Muscle layer of duodenum (tissue), 2 donors: Measurements from ENCODE around the gene SCMH1.

Experiments used
- H3K27ac ChIP-seq: one replicate; pipeline ENCODE4 v1.7.0; 2013; ENCODE audit warnings: mild to moderate bottlenecking, low read length
- H3K27me3 ChIP-seq: one replicate; pipeline ENCODE4 v1.7.0; 2013; ENCODE audit warnings: low read depth, mild to moderate bottlenecking, control low read depth, low read length
- H3K36me3 ChIP-seq, 2 donors: one replicate each; pipeline ENCODE4 v1.7.0; 2013; ENCODE audit warnings: low read length in 2 of 2, control low read depth in 1 of 2, mild to moderate bottlenecking in 1 of 2; ENCODE audit not compliant: insufficient read depth in 2 of 2, control insufficient read depth in 1 of 2
- H3K4me1 ChIP-seq, 2 donors: one replicate each; pipeline ENCODE4 v1.7.0; 2013; ENCODE audit warnings: low read length in 2 of 2, mild to moderate bottlenecking in 2 of 2, control low read depth in 1 of 2, moderate library complexity in 1 of 2; ENCODE audit not compliant: insufficient read depth in 2 of 2, control insufficient read depth in 1 of 2
- H3K4me3 ChIP-seq, 2 donors: one replicate each; pipeline ENCODE4 v1.7.0; 2013; ENCODE audit warnings: low read length in 2 of 2, low read depth in 1 of 2, mild to moderate bottlenecking in 1 of 2
- H3K9me3 ChIP-seq, 2 donors: one replicate each; pipeline ENCODE4 v1.7.0; 2013; ENCODE audit warnings: low read length in 2 of 2, control low read depth in 1 of 2, mild to moderate bottlenecking in 1 of 2; ENCODE audit not compliant: control insufficient read depth in 1 of 2
- donor health status: healthy.

Gene SCMH1

GRCh38 chr1:41013796-41014195 is 228.3 kb downstream of the SCMH1 start:
- Histone ChIP-seq H3K27me3 (no peaks in the 10 kb centered on the region), H3K36me3 (peaks cover 38 to 52% of the 10 kb centered on the region in 2 donors), H3K9me3 (no peaks in the 10 kb centered on the region), H3K4me3 (no peak overlapping the region), H3K4me1 (peaks cover 0 to 8% of the 10 kb centered on the region in 2 donors), H3K27ac (no peak overlapping the region)

GRCh38 chr1:41013024-41013423 is 229.1 kb downstream of the SCMH1 start:
- Histone ChIP-seq H3K27ac (no peak overlapping the region), H3K9me3 (no peaks in the 10 kb centered on the region), H3K27me3 (no peaks in the 10 kb centered on the region), H3K4me1 (peaks cover 0 to 8% of the 10 kb centered on the region in 2 donors), H3K36me3 (peaks cover 45 to 54% of the 10 kb centered on the region in 2 donors), H3K4me3 (no peak overlapping the region)

- Histone ChIP-seq H3K36me3 (peaks cover 67 to 69% of the 10 kb centered on the region in 2 donors), H3K27ac (no peak overlapping the region), H3K4me1 (peaks cover 0 to 3% of the 10 kb centered on the region in 2 donors), H3K27me3 (no peaks in the 10 kb centered on the region), H3K9me3 (no peaks in the 10 kb centered on the region), H3K4me3 (no peak overlapping the region)
Measured at GRCh38 chr1:41010345-41010744, 231.8 kb downstream of the SCMH1 start.

- Histone ChIP-seq H3K36me3 (peaks cover 67 to 69% of the 10 kb centered on the region in 2 donors), H3K9me3 (no peaks in the 10 kb centered on the region), H3K4me1 (no peaks in the 10 kb centered on the region), H3K27me3 (no peaks in the 10 kb centered on the region), H3K27ac (no peak overlapping the region), H3K4me3 (no peak overlapping the region)
Measured at GRCh38 chr1:41009466-41009865, 232.6 kb downstream of the SCMH1 start.

GRCh38 chr1:41006942-41007865 is 234.9 kb downstream of the SCMH1 start:
- Histone ChIP-seq H3K9me3 (no peaks in the 10 kb centered on the region), H3K36me3 (peaks cover 66 to 67% of the 10 kb centered on the region in 2 donors), H3K27ac (no peak overlapping the region), H3K27me3 (no peaks in the 10 kb centered on the region), H3K4me3 (no peak overlapping the region), H3K4me1 (peaks cover 11 to 18% of the 10 kb centered on the region in 2 donors)

- Histone ChIP-seq H3K36me3 (peaks cover 60 to 65% of the 10 kb centered on the region in 2 donors), H3K9me3 (no peaks in the 10 kb centered on the region), H3K4me3 (no peak overlapping the region), H3K27ac (no peak overlapping the region), H3K4me1 (peaks cover 11 to 22% of the 10 kb centered on the region in 2 donors), H3K27me3 (no peaks in the 10 kb centered on the region)
Measured at GRCh38 chr1:41005876-41006275, 236.2 kb downstream of the SCMH1 start.

GRCh38 chr1:41003640-41004220 is 238.4 kb downstream of the SCMH1 start:
- no peaks in the 10 kb centered on the region for H3K27me3 ChIP-seq
- H3K27ac ChIP-seq: no peak overlapping the region
- H3K36me3 ChIP-seq: peaks cover 49 to 54% of the 10 kb centered on the region in 2 donors

GRCh38 chr1:41003127-41003639 is 238.9 kb downstream of the SCMH1 start:
- H3K27ac ChIP-seq: no peak overlapping the region
- H3K4me3 ChIP-seq: no peak overlapping the region
- H3K36me3 ChIP-seq: peaks cover 47 to 55% of the 10 kb centered on the region in 2 donors
- peaks cover 11 to 22% of the 10 kb centered on the region in 2 donors for H3K4me1 ChIP-seq
- H3K9me3 ChIP-seq: no peaks in the 10 kb centered on the region
- no peaks in the 10 kb centered on the region for H3K27me3 ChIP-seq

More at GRCh38 chr1:41003640-41004220, 238.4 kb downstream of the SCMH1 start:
- Histone ChIP-seq H3K9me3 (no peaks in the 10 kb centered on the region), H3K4me3 (no peak overlapping the region), H3K4me1 (peaks cover 11 to 22% of the 10 kb centered on the region in 2 donors)

GRCh38 chr1:40998668-40999067 is 243.4 kb downstream of the SCMH1 start:
- Histone ChIP-seq H3K36me3 (peaks cover 41 to 51% of the 10 kb centered on the region in 2 donors), H3K4me1 (peaks cover 7 to 16% of the 10 kb centered on the region in 2 donors), H3K27ac (no peak overlapping the region), H3K4me3 (no peak overlapping the region), H3K27me3 (no peaks in the 10 kb centered on the region), H3K9me3 (no peaks in the 10 kb centered on the region)

GRCh38 chr1:40997096-40997495 is 245.0 kb downstream of the SCMH1 start:
- peaks cover 0 to 3% of the 10 kb centered on the region in 2 donors for H3K4me1 ChIP-seq
- H3K27me3 ChIP-seq: no peaks in the 10 kb centered on the region
- H3K4me3 ChIP-seq: no peak overlapping the region
- no peak overlapping the region for H3K27ac ChIP-seq
- peaks cover 37 to 57% of the 10 kb centered on the region in 2 donors for H3K36me3 ChIP-seq
- H3K9me3 ChIP-seq: no peaks in the 10 kb centered on the region

- no peak overlapping the region for H3K27ac ChIP-seq
- peaks cover 61 to 65% of the 10 kb centered on the region in 2 donors for H3K36me3 ChIP-seq
- H3K9me3 ChIP-seq: no peaks in the 10 kb centered on the region
- no peaks in the 10 kb centered on the region for H3K27me3 ChIP-seq
- no peak overlapping the region for H3K4me3 ChIP-seq
- no peaks in the 10 kb centered on the region for H3K4me1 ChIP-seq
Measured at GRCh38 chr1:40989066-40989465, 253.0 kb downstream of the SCMH1 start.
